Colon (tissue), 2 donors: ENCODE data around the gene SEL1L3.

ENCODE experiments used
- FAIRE-seq: peaks from 2 replicates; lab custom pipeline; 2012; peaks lifted over from hg19 to GRCh38; lab: Jason Lieb, UNC
- donor health status: control.
- donor health status: control.

Gene SEL1L3

GRCh38 chr4:25790024-25790423 is 72.8 kb downstream of the SEL1L3 start:
- FAIRE-seq: no peak

DNA sequence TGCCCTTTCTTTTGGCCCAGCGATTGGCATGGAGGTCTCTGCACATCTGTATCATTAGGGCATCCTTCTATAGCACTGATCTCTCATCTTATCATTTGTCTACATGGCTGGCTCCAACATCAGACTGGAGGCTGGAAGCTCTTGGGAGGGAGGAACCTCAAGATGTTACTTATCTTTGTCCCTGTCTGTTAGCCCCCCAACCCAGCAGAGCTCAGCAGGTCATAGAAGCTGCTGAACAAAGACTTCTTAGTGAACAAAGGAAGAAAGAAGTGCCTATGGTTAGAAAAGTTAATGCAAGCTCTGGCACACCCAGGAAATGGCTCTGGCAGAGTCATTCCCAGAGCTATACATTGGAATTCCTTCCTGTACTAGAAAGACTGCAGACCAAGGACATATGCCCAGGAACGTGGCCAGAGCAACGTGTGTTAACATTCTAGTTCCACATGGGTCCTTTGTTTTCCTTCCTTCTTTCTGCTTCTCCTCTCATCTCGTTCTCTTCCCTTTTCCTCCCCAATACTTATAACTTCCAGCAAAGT is 74.0 kb downstream of the SEL1L3 start:
- FAIRE-seq: no peak

- no peak for FAIRE-seq
Measured at GRCh38 chr4:25786497-25787065, 76.2 kb downstream of the SEL1L3 start.

DNA sequence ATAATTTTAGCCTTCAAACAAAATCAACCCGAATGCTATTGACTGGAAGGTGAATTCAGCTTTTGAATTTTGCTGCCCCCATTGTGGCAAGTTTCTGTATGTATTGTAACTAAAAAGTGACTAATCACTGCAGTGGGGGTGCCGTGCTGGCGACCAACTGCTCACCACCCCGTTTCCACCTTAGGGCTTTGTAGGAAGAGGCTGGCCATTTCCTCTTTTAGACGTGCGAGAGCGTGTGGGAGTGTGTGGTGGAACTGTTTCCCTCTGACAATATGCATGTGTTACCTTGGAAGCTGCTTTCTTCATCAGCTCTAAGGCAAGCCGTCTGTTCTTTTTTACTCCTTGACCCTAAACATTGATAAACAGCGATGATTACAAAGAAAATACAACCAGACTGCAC is 78.8 kb downstream of the SEL1L3 start:
- no peak for FAIRE-seq

GRCh38 chr4:25783126-25783525 is 79.7 kb downstream of the SEL1L3 start:
- FAIRE-seq: no peak

DNA sequence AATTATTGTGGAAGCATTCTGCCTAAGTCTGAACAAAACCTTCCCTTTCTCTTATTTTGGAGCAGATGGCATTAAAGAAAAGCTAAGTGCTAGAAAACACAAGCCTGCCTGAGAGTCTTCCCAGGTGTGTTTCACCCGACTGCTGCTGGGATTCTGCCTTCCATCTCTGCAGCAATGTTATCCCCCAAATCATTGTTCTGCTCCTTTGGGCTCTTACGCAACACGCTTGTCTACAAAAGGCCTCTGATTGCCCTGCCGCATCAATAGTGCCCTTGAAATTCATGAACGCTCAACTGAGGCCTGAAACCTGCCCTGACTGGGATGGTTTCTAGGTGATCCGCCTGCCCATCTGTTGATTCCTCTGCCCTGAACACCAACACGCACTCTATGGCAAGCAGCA is 80.3 kb downstream of the SEL1L3 start:
- no peak for FAIRE-seq

GRCh38 chr4:25779021-25779420 is 83.8 kb downstream of the SEL1L3 start:
- FAIRE-seq: no peak

GRCh38 chr4:25776795-25777194 is 86.0 kb downstream of the SEL1L3 start:
- peak; percentile 31 for FAIRE-seq

- FAIRE-seq: no peak
Measured at GRCh38 chr4:25775166-25775565, 87.6 kb downstream of the SEL1L3 start.

GRCh38 chr4:25773358-25773757 is 89.4 kb downstream of the SEL1L3 start:
- no peak for FAIRE-seq

DNA sequence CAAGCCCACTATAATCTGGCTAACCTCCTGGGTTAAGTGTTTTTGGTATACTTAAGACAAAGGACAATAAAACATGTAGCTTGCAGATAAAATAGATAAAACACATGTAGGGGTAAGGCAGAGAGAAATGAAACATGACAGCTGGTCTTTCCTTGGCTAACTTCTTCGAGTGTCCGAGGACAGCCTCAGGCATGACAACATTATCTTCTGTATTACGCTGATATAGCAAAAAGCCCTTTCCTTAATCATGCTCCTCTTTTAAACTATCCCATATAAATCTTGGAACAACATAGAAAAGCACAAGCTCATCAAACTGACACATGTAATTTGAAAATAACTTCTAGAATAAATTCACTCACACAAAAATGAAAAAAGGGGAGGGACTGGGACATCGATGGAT is 91.1 kb downstream of the SEL1L3 start:
- FAIRE-seq: no peak

- FAIRE-seq: no peak
Measured at GRCh38 chr4:25770847-25771246, 91.9 kb downstream of the SEL1L3 start.

DNA sequence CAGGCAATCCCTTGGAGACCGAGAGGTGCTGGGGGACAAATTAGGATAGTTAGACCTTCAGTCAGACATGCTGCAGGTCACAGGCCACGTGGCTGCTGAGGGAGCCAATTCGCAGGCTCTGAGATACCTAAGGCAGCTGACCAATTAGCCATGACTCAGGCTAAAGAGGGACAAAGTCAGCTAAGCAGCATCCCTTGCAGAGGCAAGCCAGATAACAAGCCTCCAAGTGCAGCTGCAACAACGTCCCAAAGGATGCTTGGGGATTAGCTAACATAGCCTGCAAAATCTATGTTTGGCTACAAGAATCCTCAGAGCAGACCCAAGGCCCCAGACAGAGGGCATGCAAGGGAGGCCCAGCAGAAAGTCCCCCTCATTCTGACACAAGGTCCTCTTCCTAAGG is 93.5 kb downstream of the SEL1L3 start:
- no peak for FAIRE-seq

GRCh38 chr4:25767877-25768725 is 94.7 kb downstream of the SEL1L3 start:
- no peak for FAIRE-seq

GRCh38 chr4:25760518-25761157 is 102.2 kb downstream of the SEL1L3 start:
- FAIRE-seq: no peak

GRCh38 chr4:25760048-25760447 is 102.7 kb downstream of the SEL1L3 start:
- FAIRE-seq: no peak

- FAIRE-seq: no peak
Measured at GRCh38 chr4:25759101-25759500, 103.7 kb downstream of the SEL1L3 start.

GRCh38 chr4:25757452-25757851 is 105.3 kb downstream of the SEL1L3 start:
- no peak for FAIRE-seq

- no peak for FAIRE-seq
Measured at GRCh38 chr4:25756503-25756902, 106.3 kb downstream of the SEL1L3 start.

DNA sequence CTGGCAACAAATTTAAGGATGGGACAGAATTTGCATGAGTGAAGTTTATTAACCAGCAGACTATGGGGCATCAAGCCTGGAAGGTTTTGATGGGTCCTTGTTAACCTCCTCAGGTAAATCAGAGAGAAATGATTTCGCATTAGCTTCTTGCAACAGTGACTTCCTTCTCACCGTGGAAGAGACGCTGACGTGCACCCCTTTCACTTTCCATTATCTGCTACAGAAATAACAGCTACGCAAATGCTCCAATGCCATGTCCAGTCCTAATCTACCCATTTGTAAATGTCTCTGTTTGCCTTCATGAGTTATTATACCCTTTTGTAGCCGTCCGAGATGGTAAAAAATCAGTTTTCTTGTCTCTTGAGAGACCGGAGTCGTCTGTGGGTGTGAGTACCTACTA is 106.9 kb downstream of the SEL1L3 start:
- no peak for FAIRE-seq

DNA sequence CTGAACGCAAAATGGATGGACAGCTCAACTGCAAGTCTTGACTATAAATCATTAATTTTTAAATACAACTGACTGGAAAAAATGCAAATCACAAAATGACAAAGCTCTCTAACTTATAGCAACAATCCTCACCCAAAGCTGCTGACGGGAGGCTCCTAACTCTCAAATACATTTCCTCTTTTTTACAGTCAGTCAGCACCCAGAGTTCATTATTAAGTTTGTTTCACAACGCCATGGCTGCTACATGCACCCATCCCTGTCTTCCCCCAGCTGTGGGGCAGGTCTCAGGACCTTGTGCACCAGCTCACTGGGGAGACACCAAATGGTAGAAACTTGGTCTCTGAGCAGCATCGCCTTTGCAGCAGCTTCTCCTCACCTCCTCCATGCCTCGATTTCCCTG is 109.5 kb downstream of the SEL1L3 start:
- no peak for FAIRE-seq

- FAIRE-seq: no peak
Measured at GRCh38 chr4:25750874-25751273, 111.9 kb downstream of the SEL1L3 start.

GRCh38 chr4:25749150-25749794 is 113.5 kb downstream of the SEL1L3 start:
- FAIRE-seq: no peak
